Glutamatergic neuron (in vitro differentiated cells): Measurements from ENCODE around the gene SH3PXD2A. TPM values are rescaled to one million over a fixed set of nuclear protein-coding genes. Genes with fewer than 3 reads are reported as not detected.

Experiments
- DNase-seq: peaks from one replicate; pipeline ENCODE4 v3.0.0; 2022
- H3K27ac Mint-ChIP-seq: one replicate; pipeline ENCODE4 v1.8.0; 2020; ENCODE audit warnings: mild to moderate bottlenecking, mixed read lengths, inconsistent platforms; ENCODE audit not compliant: unreplicated experiment
- H3K27me3 Mint-ChIP-seq: one replicate; pipeline ENCODE4 v1.8.0; 2020; ENCODE audit warnings: mild to moderate bottlenecking, moderate library complexity, mixed read lengths, inconsistent platforms; ENCODE audit not compliant: unreplicated experiment
- H3K36me3 Mint-ChIP-seq: one replicate; pipeline ENCODE4 v1.8.0; 2020; ENCODE audit warnings: mild to moderate bottlenecking, mixed read lengths, inconsistent platforms; ENCODE audit not compliant: unreplicated experiment
- H3K4me1 Mint-ChIP-seq: one replicate; pipeline ENCODE4 v1.8.0; 2020; ENCODE audit warnings: mild to moderate bottlenecking, low read depth, mixed read lengths, inconsistent platforms; ENCODE audit not compliant: unreplicated experiment
- H3K4me3 Mint-ChIP-seq: one replicate; pipeline ENCODE4 v1.8.0; 2020; ENCODE audit warnings: mild to moderate bottlenecking, mixed read lengths, inconsistent platforms; ENCODE audit not compliant: unreplicated experiment
- H3K9me3 Mint-ChIP-seq: one replicate; pipeline ENCODE4 v1.8.0; 2020; ENCODE audit warnings: mild to moderate bottlenecking, moderate library complexity, mixed read lengths, inconsistent platforms; ENCODE audit not compliant: unreplicated experiment
- CTCF ChIP-seq: fragments of 200-600 bp; sonication (generic); IDR thresholded peaks from one replicate; pipeline ENCODE4 v1.5.0; 2021; ENCODE audit not compliant: partially characterized antibody, unreplicated experiment
- total RNA-seq: library from RNA; stranded (reverse); fragmentation: NEBNext Ultra II Directional; extraction: Animal tissue kit (Norgen Biotek cat#: 25700); gene quantifications from one replicate; pipeline ENCODE4 v1.2.1, GENCODE V29; 2021; ENCODE audit not compliant: unreplicated experiment

The SH3PXD2A gene
- total RNA-seq, 1 donor from 2014 or later = 16.7 TPM

GRCh38 chr10:103843854-103844570 lies 11.4 kb downstream of the SH3PXD2A start:
- no peak for DNase-seq
- Mint-ChIP-seq H3K9me3 (peaks cover 2% of the 10 kb centered on the region), H3K27ac (no peak overlapping the region), H3K4me3 (no peak overlapping the region), H3K27me3 (peaks cover 5% of the 10 kb centered on the region), H3K36me3 (no peaks in the 10 kb centered on the region), H3K4me1 (peaks cover 12% of the 10 kb centered on the region)
- TF ChIP-seq CTCF = no peak

DNA sequence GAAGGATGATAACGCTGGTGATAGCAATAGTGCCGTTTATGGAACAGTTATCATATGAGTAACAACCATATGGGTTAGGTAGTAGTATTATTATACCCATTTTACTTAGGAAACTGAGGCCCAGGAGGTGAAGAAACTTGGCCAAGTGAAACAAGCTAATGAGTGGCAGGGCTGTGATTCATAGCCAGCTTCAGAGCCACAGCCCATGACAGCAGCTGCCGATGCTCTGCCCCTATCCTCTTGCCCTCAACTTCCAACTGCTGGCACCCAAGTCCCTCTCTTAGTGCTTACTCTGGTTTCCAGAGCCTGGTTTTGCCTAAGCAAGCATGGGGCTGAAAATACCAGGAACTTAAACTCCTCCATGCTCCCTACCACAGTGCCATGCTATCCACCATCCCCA lies 12.3 kb downstream of the SH3PXD2A start:
- no peak overlapping the region for H3K27ac Mint-ChIP-seq
- peaks cover 14% of the 10 kb centered on the region for H3K4me1 Mint-ChIP-seq
- H3K9me3 Mint-ChIP-seq = peaks cover 2% of the 10 kb centered on the region
- no peak for DNase-seq
- H3K27me3 Mint-ChIP-seq = peaks cover 2% of the 10 kb centered on the region
- TF ChIP-seq CTCF = no peak
- no peak overlapping the region for H3K4me3 Mint-ChIP-seq
- no peaks in the 10 kb centered on the region for H3K36me3 Mint-ChIP-seq

DNA sequence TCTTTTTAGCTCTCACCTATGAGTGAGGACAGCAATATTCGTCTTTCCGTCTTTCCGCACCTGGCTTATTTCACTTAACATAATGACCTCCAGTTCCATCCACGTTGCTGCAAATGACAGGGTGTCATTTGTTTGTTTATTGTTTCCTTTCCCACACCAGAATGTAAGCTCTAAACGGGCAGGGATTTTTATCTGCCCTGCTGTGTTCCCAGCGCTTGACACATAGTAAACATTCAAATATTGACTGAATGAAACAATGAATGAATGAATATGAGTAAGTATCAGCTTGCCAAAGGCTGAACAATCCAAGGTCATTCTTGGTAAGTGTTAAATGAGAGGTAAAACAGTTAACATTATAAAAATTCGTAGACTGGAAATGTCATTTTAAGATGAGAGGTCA lies 12.8 kb downstream of the SH3PXD2A start:
- Mint-ChIP-seq H3K4me3 (no peak overlapping the region), H3K27ac (no peak overlapping the region), H3K9me3 (peaks cover 2% of the 10 kb centered on the region), H3K36me3 (no peaks in the 10 kb centered on the region), H3K4me1 (peaks cover 14% of the 10 kb centered on the region), H3K27me3 (peaks cover 2% of the 10 kb centered on the region)
- no peak for DNase-seq
- TF ChIP-seq CTCF = no peak

DNA sequence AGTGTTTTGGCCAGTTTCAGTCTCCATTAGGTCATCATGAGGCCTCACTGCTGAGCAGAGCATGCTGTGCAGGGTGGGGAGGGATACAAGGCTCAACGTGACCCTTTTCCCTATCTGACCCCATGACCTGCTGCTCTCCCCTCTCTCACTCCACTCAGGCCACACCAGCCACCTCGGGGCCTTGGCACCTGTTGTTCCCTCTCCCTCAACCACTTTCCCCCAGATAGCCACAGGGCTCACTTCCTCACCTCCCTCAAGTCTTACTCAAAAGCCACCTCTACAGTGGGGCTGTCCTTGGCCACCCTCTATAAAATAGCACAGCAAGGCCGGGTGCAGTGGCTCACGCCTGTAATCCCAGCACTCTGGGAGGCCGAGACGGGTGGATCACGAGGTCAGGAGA lies 13.9 kb downstream of the SH3PXD2A start:
- Mint-ChIP-seq H3K36me3 (no peaks in the 10 kb centered on the region), H3K27ac (no peak overlapping the region), H3K4me3 (no peak overlapping the region), H3K9me3 (no peaks in the 10 kb centered on the region), H3K4me1 (peaks cover 10% of the 10 kb centered on the region), H3K27me3 (peaks cover 2% of the 10 kb centered on the region)
- no peak for DNase-seq
- no peak for TF ChIP-seq CTCF

DNA sequence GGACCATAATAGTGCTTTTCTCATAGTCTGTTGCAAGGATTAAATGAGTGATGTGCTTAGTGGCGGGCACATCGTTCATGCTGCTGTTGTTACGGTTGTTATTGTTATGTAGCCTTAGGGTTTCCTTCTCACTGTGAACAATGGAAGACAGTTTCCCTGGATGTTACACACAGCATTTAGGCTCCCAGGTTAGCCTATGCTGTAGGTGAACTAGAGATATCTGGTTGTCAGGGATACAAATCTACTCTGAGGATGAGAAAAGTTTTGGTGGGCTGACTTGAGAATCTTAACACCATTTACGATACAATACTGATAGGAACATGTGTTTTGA lies 14.7 kb downstream of the SH3PXD2A start:
- Mint-ChIP-seq H3K27me3 (peaks cover 2% of the 10 kb centered on the region), H3K4me3 (no peak overlapping the region), H3K27ac (no peak overlapping the region)

More for the DNA sequence above, 14.7 kb downstream of the SH3PXD2A start:
- H3K4me1 Mint-ChIP-seq = peaks cover 6% of the 10 kb centered on the region
- no peaks in the 10 kb centered on the region for H3K9me3 Mint-ChIP-seq
- no peak for TF ChIP-seq CTCF
- no peaks in the 10 kb centered on the region for H3K36me3 Mint-ChIP-seq
- no peak for DNase-seq
